NOMO-1 treated with dmso at 0.1 percent for 144 hours (cell line): ENCODE data around the gene RNF213.

Source experiments
- DNase-seq: peaks from one replicate; lab custom pipeline; 2025; ENCODE audit not compliant: unreplicated experiment; lab: John Stamatoyannopoulos, UW

The RNF213 gene

DNA sequence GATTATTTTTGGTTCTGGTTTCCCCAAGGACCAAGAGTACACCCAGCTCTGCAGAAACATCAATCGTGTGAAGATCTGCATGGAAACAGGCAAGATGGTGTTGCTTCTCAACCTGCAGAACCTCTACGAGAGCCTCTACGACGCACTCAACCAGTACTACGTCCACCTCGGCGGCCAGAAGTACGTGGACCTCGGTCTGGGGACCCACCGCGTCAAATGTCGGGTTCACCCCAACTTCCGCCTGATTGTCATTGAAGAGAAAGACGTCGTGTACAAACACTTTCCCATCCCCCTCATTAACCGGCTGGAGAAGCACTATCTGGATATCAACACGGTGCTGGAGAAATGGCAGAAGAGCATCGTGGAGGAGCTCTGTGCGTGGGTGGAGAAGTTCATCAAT is 86.9 kb downstream of the RNF213 start:
- no peak for DNase-seq

DNA sequence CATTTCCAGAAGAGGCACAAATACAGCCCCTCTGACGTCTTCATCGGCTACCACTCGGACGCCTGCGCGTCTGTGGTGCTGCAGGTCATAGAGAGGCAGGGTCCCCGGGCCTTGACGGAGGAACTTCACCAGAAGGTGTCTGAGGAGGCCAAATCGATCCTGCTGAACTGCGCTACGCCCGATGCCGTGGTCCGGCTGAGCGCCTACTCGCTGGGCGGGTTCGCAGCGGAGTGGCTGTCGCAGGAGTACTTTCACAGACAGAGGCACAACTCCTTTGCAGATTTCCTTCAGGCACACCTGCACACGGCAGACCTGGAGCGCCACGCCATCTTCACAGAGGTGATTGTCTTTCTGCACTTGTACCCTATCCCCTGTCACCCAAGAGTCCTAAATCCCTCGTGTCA is 87.3 kb downstream of the RNF213 start:
- no peak for DNase-seq

DNA sequence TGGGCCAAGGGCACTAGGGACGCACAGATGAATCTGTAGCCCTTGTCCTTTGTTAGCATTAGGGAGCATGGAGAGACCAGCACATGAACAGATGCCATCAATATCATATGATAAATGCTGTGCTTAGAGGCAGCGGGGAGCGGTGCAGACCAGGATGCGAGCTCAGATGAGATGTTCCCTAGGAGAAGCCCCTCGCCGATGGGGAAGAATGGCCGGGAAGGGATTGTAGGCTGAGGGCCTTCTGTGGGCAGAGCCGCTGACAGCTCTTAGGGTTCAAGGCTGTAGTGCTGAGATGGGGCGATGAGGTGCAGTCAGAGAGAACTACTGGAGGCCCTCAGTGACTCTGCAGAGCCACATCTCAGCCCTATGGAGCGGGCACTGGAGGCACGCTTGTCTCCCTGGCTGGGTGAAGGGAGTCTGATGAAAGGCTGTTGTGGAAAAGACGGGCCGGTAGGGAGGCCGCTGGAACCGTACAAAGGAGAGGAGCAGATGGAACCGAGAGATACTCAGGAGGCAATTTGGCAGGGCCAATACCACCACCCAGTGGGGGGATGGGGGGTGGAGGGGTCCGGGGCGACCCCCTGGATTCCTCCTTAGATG is 88.0 kb downstream of the RNF213 start:
- DNase-seq: no peak

DNA sequence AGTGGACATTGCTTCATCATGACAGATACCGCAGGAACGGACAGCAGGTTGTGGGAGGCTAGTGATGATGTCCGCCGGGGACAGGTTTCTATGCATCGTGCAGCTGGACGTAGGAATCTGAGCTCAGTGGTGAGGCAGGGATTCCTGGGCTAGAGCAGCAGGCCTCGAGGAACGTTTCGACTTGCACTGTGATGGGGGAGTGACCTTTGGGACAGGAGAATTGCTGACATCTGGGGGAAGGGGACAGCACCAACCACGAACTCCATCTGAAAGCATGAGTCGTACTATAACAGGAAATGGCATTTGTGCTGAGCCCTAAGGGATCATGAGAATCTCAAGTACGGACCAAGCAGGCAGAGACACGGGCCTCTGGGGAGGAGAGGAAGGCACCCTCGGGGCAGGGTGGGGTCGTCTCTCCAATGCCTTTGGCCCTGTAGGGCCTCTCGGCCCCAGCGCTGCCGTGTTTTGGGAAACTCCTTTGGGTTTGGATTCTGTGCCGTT is 88.5 kb downstream of the RNF213 start:
- DNase-seq: no peak

DNA sequence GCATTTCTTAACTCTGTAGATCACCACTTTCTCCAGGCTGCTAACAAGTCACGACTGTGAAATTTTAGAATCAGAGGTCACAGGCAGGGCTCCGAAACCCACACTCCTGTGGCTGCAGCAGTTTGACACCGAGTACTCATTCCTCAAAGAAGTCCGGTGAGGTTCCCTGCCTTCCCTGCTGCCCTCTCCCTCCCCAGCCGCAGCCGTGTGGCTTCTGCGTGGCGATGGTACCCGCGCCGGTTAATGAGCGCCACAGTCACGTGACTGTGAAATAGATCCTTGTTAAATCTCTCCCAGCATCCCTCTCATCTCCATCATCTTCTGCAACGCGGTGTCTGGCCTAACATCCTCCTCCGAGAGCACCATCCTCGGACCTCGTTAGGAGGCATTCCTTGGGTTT is 89.1 kb downstream of the RNF213 start:
- no peak for DNase-seq

DNA sequence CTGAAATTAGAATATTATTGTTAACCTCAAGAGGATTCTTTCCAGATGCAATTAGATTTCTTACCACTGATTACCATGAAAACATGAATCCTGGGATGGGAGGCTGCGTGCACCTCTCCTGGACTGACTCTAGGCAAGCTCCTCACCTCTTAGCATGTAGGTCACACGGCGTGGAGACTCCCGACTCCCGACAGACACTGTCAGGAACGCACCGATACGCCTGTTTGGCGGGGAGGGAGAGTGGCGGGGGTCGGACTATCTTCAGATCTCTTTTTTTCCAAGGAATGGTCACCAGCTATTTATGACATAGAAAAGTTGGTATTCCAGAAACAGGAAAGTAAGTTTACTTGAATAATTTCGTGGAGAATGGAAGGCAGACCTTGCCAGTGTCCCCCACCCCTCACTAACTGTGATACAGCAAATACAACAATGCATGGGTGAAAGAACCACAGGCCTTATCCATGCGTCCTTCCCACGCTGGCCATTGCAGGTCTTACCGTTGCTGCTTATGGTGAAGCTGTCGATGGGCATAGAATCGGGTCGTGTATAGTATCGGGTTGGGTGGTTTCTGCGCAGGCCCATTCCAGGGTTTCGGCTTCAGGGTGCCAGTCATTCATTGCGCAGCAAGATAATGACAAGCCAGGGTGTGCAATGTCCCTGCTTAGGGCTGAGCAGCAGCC is 91.7 kb downstream of the RNF213 start:
- no peak for DNase-seq

DNA sequence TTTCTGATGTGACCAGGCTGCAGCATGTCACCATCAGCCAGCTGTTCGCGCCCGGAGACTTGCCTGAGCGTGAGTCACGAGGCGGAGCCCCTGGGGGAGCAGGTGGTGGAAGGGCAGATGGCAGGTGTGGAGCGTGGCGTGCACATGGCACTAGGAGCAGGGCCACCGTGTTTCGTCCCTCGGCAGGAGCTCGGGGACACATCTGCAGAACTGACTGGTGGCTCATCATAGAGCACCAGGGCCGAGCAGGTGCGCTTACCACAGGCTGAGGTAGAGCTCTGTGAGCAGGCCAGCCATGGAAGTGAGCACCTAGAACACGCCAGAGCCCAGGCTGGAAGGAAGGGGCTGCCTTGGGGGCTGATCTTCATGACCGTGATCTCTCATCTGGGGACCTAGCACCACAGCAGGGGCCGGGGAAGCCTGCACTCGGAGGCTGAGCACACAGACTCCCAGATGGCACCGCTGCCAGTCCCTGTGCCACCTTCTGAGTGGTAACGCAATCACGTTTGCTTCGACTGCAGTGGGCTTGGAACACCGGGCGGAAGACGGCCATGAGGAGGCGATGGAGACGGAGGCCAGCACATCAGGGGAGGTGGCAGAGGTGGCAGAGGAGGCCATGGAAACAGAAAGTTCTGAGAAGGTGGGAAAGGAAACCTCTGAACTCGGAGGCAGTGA is 92.5 kb downstream of the RNF213 start:
- no peak for DNase-seq

DNA sequence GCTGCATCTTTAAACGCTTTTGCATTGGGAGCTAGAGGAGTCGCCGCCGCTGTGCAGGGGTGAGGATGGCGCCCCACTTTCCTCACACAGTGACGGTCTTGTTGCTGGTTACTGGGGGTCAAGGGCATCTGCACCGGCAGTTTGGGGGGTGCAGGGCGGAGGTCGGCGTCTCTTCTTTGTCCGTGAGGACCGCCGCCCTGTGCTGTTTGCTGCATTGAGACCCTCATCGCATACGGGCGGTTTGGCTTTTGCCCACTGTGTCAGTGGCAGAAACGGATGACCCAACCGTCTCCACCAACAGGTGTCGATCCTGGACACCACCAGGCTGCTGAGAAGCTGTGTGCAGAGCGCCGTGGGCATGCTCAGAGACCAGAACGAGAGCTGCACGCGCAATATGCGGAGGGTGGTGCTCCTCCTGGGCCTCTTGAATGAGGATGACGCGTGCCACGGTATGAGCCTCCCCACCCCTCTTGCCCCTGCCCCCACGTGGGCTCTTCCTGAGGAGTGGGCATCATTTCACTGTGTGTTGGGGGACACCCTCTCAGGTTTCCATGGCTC is 93.1 kb downstream of the RNF213 start:
- no peak for DNase-seq

DNA sequence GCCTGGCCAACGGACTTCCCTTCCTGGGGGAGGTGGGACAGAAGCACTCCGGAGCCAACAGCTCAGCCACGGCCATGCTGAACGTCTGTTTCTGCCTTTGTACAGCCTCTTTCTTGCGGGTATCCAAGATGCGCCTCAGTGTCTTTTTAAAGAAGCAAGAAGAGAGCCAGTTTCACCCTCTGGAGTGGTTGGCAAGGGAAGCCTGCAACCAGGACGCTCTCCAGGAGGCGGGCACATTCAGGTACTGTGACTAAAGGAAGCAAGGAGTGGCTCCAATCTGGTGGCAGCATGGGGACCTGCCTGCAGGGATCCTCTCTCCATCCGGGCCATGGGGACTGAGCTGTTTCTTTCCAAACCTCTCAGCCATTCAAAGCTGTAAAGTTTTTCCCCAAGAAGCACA is 93.7 kb downstream of the RNF213 start:
- DNase-seq: no peak

DNA sequence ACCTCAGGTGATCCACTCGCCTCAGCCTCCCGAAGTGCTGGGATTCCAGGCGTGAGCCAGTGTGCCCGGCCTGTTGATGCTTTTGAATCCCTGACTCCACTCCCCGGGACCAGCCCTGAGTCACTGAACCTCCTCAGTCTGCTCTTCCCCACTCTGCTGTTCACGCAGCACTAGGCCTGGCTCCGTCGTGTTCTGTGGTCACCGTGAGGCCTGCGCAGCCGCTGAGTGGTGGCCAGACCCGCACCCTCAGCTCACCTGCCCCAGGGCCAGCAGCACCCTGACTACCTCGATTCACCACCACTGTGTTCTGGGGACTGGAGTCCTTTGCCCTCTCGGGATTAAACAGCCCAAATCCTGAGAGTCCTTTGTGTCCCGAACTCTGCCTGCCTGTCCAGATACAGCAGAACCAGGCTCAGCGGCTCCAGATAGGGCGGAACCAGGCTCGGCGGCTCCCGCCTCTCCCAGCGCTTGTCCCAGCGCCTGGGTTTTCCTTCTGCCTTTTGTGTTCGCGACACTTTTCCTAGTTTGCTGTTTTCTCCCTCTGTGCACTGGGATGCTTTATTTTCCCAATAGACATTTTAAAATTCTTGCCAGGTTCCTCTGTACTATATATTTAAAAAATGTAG is 95.7 kb downstream of the RNF213 start:
- no peak for DNase-seq

DNA sequence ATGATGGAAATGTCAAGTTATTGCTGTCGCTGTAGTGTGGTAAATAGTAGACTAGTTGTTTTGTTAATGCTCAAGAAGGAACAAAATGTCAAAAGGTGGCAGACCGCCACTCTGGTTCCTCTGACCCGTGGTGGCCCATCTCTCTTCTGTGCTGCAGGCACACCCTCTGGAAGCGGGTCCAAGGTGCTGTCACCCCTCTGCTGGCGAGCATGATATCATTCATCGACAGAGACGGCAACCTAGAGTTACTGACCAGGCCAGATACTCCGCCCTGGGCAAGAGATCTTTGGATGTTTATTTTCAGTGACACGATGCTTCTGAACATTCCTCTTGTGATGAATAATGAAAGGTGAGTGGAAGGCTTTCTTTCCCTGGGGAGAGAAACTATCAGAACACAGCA is 97.5 kb downstream of the RNF213 start:
- no peak for DNase-seq

DNA sequence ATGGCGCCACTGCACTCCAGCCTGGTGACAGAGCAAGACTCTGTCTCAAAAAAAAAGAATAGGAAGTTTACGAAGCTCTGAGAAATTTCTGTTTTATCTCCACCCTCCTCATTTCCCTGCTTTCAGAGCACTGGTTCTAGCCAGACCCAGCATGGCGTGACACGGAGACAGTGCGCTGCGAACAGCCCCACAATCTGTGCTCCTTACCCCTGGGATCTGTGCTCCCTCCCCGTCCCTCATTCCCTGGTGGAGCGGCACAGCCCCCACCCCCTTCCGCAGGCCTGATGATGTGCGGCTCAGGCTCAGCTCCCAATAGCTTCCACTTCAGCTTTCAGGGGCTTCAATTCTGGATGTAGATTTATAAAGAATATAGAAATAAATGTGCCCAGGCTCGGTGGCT is 98.2 kb downstream of the RNF213 start:
- no peak for DNase-seq

DNA sequence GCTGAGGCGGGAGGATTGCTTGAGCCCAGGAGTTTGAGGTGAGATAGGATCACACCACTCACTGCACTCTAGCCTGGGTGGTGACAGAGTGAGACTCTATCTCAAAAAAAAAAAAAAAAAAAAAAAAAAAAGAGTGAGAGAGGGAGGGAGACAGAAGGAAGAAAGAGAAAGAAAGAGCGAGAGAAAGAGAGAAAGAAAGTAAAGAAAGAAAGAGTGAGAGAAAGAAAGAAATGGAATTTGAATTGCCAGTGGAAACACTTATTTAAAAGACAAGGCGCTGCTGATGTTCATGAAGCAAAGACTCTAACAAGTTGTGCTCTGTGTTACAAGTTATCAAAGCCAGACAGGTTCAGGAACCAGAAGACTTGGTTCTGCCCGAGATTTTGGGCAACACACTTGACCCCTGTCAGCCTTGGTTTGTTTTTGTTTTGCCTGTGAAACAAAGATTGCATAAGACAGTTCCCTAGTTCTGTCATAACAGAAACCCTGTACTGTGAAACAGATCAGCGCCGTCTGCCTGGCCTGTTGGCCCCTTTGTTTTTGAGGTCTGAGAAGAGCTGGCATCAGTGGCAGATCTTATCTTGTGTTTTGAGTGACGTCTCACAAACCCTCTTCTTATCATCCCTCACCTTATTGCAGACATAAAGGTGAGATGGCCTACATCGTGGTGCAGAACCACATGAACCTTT is 98.9 kb downstream of the RNF213 start:
- no peak for DNase-seq

DNA sequence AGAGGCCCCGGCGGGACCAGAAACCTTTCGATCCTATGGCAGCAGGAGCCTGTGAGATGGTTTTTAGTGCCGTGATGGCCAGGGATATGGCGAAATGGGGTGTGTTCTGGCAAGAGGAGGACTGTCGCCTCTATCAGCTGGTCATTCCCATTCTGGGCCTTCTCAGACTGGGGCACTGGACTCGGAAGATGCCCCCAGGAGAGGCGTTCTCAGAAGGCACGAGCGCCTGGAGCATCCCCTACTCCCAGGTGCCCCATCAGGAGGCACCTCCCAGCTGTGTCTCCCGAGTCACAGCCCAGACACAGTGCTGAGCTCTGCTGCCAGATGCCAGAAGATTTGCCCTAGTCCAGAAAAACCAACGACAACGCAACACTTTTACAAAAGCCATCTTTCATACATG is 99.7 kb downstream of the RNF213 start:
- no peak for DNase-seq

DNA sequence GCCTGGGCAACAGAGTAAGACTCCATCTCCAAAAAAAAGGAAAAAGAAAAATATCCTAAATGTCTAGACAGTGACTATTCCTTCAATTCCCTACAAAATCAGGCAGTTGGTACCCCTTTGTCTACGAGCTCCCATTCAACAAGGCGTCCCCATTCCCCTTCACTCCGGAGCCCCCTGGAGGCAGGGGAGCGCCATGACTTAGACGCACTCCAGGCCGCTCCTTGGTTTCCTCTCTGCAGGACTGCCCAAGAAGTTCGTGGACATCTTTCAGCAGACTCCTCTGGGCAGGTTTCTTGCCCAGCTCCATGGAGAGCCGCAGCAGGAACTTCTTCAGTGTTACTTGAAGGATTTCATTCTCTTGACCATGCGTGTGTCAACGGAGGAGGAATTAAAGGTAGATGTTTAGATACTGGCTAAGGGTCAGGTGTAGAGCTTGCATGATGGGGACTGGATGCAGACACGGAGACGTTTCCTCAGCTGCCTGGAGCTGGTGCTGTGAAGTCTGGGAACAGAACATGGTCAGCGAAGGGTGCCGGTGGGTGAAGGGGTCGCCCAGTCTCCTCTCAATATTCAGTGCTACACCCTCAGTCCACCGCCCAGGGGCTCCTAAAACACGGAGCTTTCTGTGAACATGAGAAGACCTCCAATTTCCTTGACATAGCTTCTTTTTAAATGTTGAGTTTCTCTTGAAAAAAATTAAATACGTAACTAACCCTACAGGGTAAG is 101.0 kb downstream of the RNF213 start:
- DNase-seq: no peak

DNA sequence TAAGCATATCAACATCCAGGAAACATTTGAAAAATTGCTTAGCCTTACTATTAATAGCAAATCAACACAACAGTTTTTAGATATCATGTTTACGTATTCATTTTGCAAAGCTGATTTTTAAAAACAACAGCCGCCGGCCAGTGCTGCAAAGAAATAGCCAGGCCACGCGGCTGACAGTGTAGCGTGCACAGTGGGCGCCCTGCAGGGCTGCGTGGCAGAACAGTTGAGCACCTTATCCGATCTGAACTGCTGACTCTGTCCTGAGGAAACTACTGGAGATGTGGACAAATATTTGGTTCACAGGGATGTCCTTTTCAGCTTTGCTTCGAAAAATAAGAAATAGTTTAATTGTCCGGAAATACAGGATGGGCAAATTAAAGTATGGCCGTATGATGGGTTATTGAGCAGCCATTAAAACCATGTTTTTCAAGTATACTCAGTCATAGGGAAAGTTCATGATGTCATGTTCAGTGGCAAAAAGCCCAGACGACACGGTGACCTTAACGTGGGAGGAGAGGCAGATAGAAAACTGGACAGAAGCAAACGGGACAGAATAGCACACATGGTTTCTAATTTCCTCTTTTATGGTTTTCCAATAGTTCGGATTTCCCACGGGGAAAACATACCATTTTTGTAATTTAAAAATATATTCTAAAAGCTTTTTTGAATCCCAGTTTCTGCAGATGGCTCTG is 101.9 kb downstream of the RNF213 start:
- no peak for DNase-seq

DNA sequence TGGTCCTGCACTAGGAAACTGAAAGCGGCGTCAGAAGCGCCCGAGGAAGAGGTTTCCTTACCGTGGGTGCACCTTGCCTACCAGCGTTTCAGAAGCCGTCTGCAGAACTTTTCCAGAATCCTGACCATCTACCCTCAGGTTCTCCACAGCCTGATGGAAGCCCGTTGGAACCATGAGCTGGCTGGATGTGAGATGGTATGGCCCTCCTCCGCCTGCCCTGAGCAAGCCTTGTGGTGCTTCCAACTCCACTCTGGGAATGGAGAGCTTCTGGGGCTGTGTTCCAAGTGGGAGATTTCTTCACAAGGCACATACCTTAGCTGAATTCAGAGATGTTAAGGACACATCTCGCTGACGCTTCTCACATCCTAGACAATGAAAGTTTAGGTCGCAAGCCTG is 102.5 kb downstream of the RNF213 start:
- no peak for DNase-seq

DNA sequence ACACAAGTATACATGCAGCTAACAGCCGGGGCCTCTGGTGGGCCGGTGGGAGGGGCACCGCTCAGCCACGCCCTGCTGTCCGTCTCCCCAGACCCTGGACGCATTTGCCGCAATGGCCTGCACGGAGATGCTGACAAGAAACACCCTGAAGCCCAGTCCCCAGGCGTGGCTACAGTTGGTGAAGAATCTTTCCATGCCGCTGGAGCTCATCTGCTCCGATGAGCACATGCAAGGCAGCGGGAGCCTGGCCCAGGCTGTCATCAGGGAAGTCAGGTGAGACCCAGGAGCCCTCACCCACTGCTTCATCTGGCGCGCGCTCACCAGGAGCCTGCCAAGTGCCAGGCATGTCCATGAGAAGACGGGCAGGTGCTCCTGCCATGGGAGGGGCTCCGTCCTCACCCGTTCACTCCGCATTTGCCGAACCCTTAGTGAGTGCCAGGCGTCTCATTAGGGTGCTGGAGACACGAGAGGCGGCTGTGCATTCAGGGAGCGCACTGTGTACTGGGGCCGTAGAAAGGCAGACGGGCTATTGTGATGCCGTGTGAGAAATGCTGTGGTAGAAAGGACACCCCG is 103.0 kb downstream of the RNF213 start:
- no peak for DNase-seq

DNA sequence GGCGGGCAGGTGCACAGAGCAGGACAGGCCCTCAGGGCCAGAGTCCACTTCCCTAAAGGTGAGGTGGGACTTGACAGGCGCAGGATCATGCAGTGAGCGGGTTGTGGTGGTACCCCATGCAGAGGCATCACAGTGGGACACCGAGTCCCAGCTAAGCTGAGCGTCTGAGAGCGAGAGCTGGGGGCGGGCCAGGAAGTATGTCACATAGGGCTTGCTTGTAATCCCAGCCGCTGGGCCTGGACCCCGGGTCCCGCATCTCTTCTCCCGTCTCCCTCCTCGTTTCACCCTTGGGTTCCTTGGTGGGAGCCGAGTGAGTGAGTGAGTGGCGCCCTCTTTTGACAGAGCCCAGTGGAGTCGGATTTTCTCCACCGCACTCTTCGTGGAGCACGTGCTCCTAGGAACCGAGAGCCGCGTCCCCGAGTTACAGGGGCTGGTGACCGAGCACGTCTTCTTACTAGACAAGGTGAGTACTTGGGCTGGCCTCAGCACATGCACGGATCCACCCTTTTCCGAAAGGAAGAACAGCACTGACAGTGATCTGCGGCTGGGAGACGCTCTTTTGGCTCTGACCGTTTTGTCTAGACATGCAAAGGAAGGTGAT is 103.5 kb downstream of the RNF213 start:
- DNase-seq: no peak
